HG03066 (cell line): Measurements from ENCODE around the gene CMTM6.

ENCODE experiments used
- ATAC-seq: cut with Tn5 transposase; IDR thresholded peaks from one replicate; pipeline ENCODE4 v1.9.1; 2021; ENCODE audit warnings: low read depth; ENCODE audit not compliant: unreplicated experiment

The CMTM6 gene

GRCh38 chr3:32450426-32450825 is 52.2 kb downstream of the CMTM6 start:
- no peak for ATAC-seq

GRCh38 chr3:32449691-32450090 is 53.0 kb downstream of the CMTM6 start:
- no peak for ATAC-seq

- ATAC-seq: no peak
These were observed 53.8 kb downstream of the CMTM6 start for GRCh38 chr3:32448686-32449474.

- no peak for ATAC-seq
These were observed 54.7 kb downstream of the CMTM6 start for GRCh38 chr3:32447865-32448400.

- ATAC-seq: no peak
These were observed 59.2 kb downstream of the CMTM6 start for GRCh38 chr3:32443478-32443877.

- no peak for ATAC-seq
These were observed 59.9 kb downstream of the CMTM6 start for GRCh38 chr3:32442766-32443165.

GRCh38 chr3:32440611-32441350 is 61.9 kb downstream of the CMTM6 start:
- no peak for ATAC-seq

GRCh38 chr3:32439421-32439820 is 63.2 kb downstream of the CMTM6 start:
- peak; percentile 15 for ATAC-seq

- ATAC-seq: peak; percentile 92
These were observed 63.9 kb downstream of the CMTM6 start for GRCh38 chr3:32438596-32439344.

- ATAC-seq: no peak
These were observed 64.8 kb downstream of the CMTM6 start for GRCh38 chr3:32437896-32438295.

- ATAC-seq: no peak
These were observed 65.8 kb downstream of the CMTM6 start for GRCh38 chr3:32436816-32437189.

- no peak for ATAC-seq
These were observed 66.5 kb downstream of the CMTM6 start for GRCh38 chr3:32435911-32436815.

GRCh38 chr3:32434206-32434605 is 68.4 kb downstream of the CMTM6 start:
- ATAC-seq: no peak

- peak; percentile 41 for ATAC-seq
These were observed 69.7 kb downstream of the CMTM6 start for GRCh38 chr3:32432711-32433530.

GRCh38 chr3:32432045-32432710 is 70.5 kb downstream of the CMTM6 start:
- no peak for ATAC-seq

- no peak for ATAC-seq
These were observed 71.2 kb downstream of the CMTM6 start for GRCh38 chr3:32431481-32431880.
